ENCODE measurements around the gene LMF1. TPM values are rescaled to one million over a fixed set of nuclear protein-coding genes. Genes with fewer than 3 reads are reported as not detected.

The LMF1 gene
- total RNA-seq, 2 donors from 2014 or later, result 47.1 to 49.3 TPM

- H3K4me1 ChIP-seq (ENCODE audit: control insufficient read depth in 1 of 2, low read depth in 2 of 2), result peaks cover 0 to 17% of the 10 kb centered on the region in 2 donors
- H3K4me3 ChIP-seq, result no peak overlapping the region
- TF ChIP-seq CTCF (IDR thresholded peaks at IDR 0.05), result no peak
- DNase-seq (ENCODE audit: low spot score) (no peak), ATAC-seq (ENCODE audit: insufficient number of reproducible peaks, low FRiP score, low read depth) (no peak)
- H3K27ac ChIP-seq, result no peak overlapping the region
- no peaks in the 10 kb centered on the region for H3K27me3 ChIP-seq (replicated peaks; ENCODE audit: insufficient read depth)
- no peaks in the 10 kb centered on the region for H3K9me3 ChIP-seq
- peaks cover 8% of the 10 kb centered on the region for H3K36me3 ChIP-seq
Observed at GRCh38 chr16:916035-916799, 54.6 kb downstream of the LMF1 start.

GRCh38 chr16:915546-915945 lies 55.2 kb downstream of the LMF1 start:
- TF ChIP-seq CTCF (IDR thresholded peaks at IDR 0.05), result no peak
- H3K9me3 ChIP-seq, result no peaks in the 10 kb centered on the region
- ATAC-seq (ENCODE audit: insufficient number of reproducible peaks, low FRiP score, low read depth) (no peak), DNase-seq (ENCODE audit: low spot score) (no peak)
- H3K27me3 ChIP-seq (replicated peaks; ENCODE audit: insufficient read depth), result no peaks in the 10 kb centered on the region
- no peak overlapping the region for H3K27ac ChIP-seq
- no peak overlapping the region for H3K4me3 ChIP-seq
- H3K4me1 ChIP-seq (ENCODE audit: control insufficient read depth in 1 of 2, low read depth in 2 of 2), result peaks cover 0 to 11% of the 10 kb centered on the region in 2 donors
- peaks cover 8% of the 10 kb centered on the region for H3K36me3 ChIP-seq

- no peak overlapping the region for H3K27ac ChIP-seq
- no peak for TF ChIP-seq CTCF (IDR thresholded peaks at IDR 0.05)
- ATAC-seq (ENCODE audit: insufficient number of reproducible peaks, low FRiP score, low read depth), result no peak
Observed at GRCh38 chr16:914440-914839, 56.3 kb downstream of the LMF1 start.

GRCh38 chr16:913817-914439 lies 56.9 kb downstream of the LMF1 start:
- no peaks in the 10 kb centered on the region for H3K27me3 ChIP-seq (replicated peaks; ENCODE audit: insufficient read depth)
- H3K27ac ChIP-seq, result no peak overlapping the region
- H3K4me3 ChIP-seq, result no peak overlapping the region
- ATAC-seq (ENCODE audit: insufficient number of reproducible peaks, low FRiP score, low read depth) (no peak), DNase-seq (ENCODE audit: low spot score) (no peak)
- H3K9me3 ChIP-seq, result no peaks in the 10 kb centered on the region
- peaks cover 15% of the 10 kb centered on the region for H3K36me3 ChIP-seq
- no peak for TF ChIP-seq CTCF (IDR thresholded peaks at IDR 0.05)
- H3K4me1 ChIP-seq (ENCODE audit: control insufficient read depth in 1 of 2, low read depth in 2 of 2), result no peaks in the 10 kb centered on the region

More at GRCh38 chr16:914440-914839, 56.3 kb downstream of the LMF1 start:
- H3K27me3 ChIP-seq (replicated peaks; ENCODE audit: insufficient read depth), result no peaks in the 10 kb centered on the region
- no peak for DNase-seq (ENCODE audit: low spot score)
- H3K9me3 ChIP-seq, result no peaks in the 10 kb centered on the region
- H3K36me3 ChIP-seq, result peaks cover 15% of the 10 kb centered on the region
- H3K4me3 ChIP-seq, result no peak overlapping the region
- no peaks in the 10 kb centered on the region for H3K4me1 ChIP-seq (ENCODE audit: control insufficient read depth in 1 of 2, low read depth in 2 of 2)

GRCh38 chr16:912684-913613 lies 57.8 kb downstream of the LMF1 start:
- Histone ChIP-seq H3K27ac (no peak overlapping the region), H3K27me3 (replicated peaks; ENCODE audit: insufficient read depth) (no peaks in the 10 kb centered on the region), H3K36me3 (peaks cover 15% of the 10 kb centered on the region), H3K4me1 (ENCODE audit: control insufficient read depth in 1 of 2, low read depth in 2 of 2) (no peaks in the 10 kb centered on the region), H3K9me3 (no peaks in the 10 kb centered on the region), H3K4me3 (no peak overlapping the region)
- no peak for TF ChIP-seq CTCF (IDR thresholded peaks at IDR 0.05)
- DNase-seq (ENCODE audit: low spot score) (no peak), ATAC-seq (ENCODE audit: insufficient number of reproducible peaks, low FRiP score, low read depth) (no peak)
